ENCODE results near the gene NSUN7. TPM values are rescaled to one million over a fixed set of nuclear protein-coding genes. Genes with fewer than 3 reads are reported as not detected.

Gene NSUN7
- total and polyA plus RNA-seq, 10 donors, result 0.38 to 8.1 (median 3.0) TPM

- H3K4me1 ChIP-seq, result peaks cover 8 to 36% (median 19%) of the 10 kb centered on the region in 6 donors
- peak overlapping the region in 1 of 8 donors; percentile 17 for H3K27ac ChIP-seq
- no peaks in the 10 kb centered on the region for H3K9me3 ChIP-seq
- peak overlapping the region; percentile 24 to 64 (median 34) for H3K4me3 ChIP-seq
- intact Hi-C loops (cut with DNase I; ENCODE audit: low total_unique reads), result no loop called here
- WGBS, 5 donors, result 40 to 54% (median 43%) methylated on average over 16 of the region's 16 CpGs
- TF ChIP-seq POLR2A (IDR thresholded peaks at IDR 0.05) (no peak), CTCF (IDR thresholded peaks at IDR 0.05 in 8 of 11, conservative IDR thresholded peaks at IDR 0.05 in 3 of 11) (no peak), POLR2AphosphoS5 (IDR thresholded peaks at IDR 0.05) (no peak)
- no peaks in the 10 kb centered on the region for H3K36me3 ChIP-seq
- peaks cover 0 to 22% (median 0%) of the 10 kb centered on the region in 7 donors for H3K27me3 ChIP-seq (replicated peaks in 1 of 7)
- no peak for DNase-seq
Observed at GRCh38 chr4:40856277-40856839, 106.6 kb downstream of the NSUN7 start.

GRCh38 chr4:40856840-40857362 lies 107.1 kb downstream of the NSUN7 start:
- intact Hi-C loops (cut with DNase I; ENCODE audit: low total_unique reads), result no loop called here
- peak; percentile 94 for DNase-seq
- H3K4me3 ChIP-seq, result peak overlapping the region; percentile 24 to 64 (median 34)
- H3K4me1 ChIP-seq, result peaks cover 8 to 36% (median 19%) of the 10 kb centered on the region in 6 donors
- peaks cover 0 to 22% (median 0%) of the 10 kb centered on the region in 7 donors for H3K27me3 ChIP-seq (replicated peaks in 1 of 7)
- no peaks in the 10 kb centered on the region for H3K9me3 ChIP-seq
- peak overlapping the region in 1 of 8 donors; percentile 17 for H3K27ac ChIP-seq
- H3K36me3 ChIP-seq, result no peaks in the 10 kb centered on the region
- TF ChIP-seq POLR2A (IDR thresholded peaks at IDR 0.05) (no peak), CTCF (IDR thresholded peaks at IDR 0.05 in 8 of 11, conservative IDR thresholded peaks at IDR 0.05 in 3 of 11) (no peak), POLR2AphosphoS5 (IDR thresholded peaks at IDR 0.05) (peak in 2 of 3 donors; percentile 37 to 74)
- 5 to 15% (median 9%) methylated on average over 6 to 51 of the region's 51 CpGs for WGBS, 5 donors

GRCh38 chr4:40857956-40858355 lies 108.2 kb downstream of the NSUN7 start:
- Histone ChIP-seq H3K27me3 (replicated peaks in 1 of 7) (peaks cover 0 to 22% (median 0%) of the 10 kb centered on the region in 7 donors), H3K9me3 (no peaks in the 10 kb centered on the region), H3K36me3 (no peaks in the 10 kb centered on the region), H3K4me3 (no peak overlapping the region), H3K27ac (no peak overlapping the region), H3K4me1 (peaks cover 8 to 36% (median 19%) of the 10 kb centered on the region in 6 donors)
- intact Hi-C loops (cut with DNase I; ENCODE audit: low total_unique reads), result no loop called here
- no peak for DNase-seq
- TF ChIP-seq POLR2AphosphoS5 (IDR thresholded peaks at IDR 0.05) (no peak), CTCF (IDR thresholded peaks at IDR 0.05 in 8 of 11, conservative IDR thresholded peaks at IDR 0.05 in 3 of 11) (no peak), POLR2A (IDR thresholded peaks at IDR 0.05) (no peak)
- 35 to 58% (median 45%) methylated on average over 2 of the region's 2 CpGs for WGBS, 5 donors

GRCh38 chr4:40858962-40859361 lies 109.2 kb downstream of the NSUN7 start:
- Histone ChIP-seq H3K27me3 (replicated peaks in 1 of 7) (peaks cover 0 to 22% (median 0%) of the 10 kb centered on the region in 7 donors), H3K4me3 (no peak overlapping the region), H3K27ac (no peak overlapping the region), H3K36me3 (no peaks in the 10 kb centered on the region), H3K9me3 (no peaks in the 10 kb centered on the region), H3K4me1 (peaks cover 8 to 36% (median 19%) of the 10 kb centered on the region in 6 donors)
- DNase-seq, result no peak
- TF ChIP-seq POLR2AphosphoS5 (IDR thresholded peaks at IDR 0.05) (no peak), POLR2A (IDR thresholded peaks at IDR 0.05) (no peak), CTCF (IDR thresholded peaks at IDR 0.05 in 8 of 11, conservative IDR thresholded peaks at IDR 0.05 in 3 of 11) (no peak)
- WGBS, 5 donors, result 60 to 66% (median 63%) methylated on average over 2 of the region's 2 CpGs
- intact Hi-C loops (cut with DNase I; ENCODE audit: low total_unique reads), result no loop called here

Data from spleen (tissue), 11 donors.